EH (cell line): ENCODE measurements around the gene L3MBTL2.
"Not testable (repeated sequence)": the region's sequence is repeated elsewhere in the genome, so short reads cannot be mapped to it uniquely, and the experiment has no call there.

Experiments
- DNase-seq: peaks from one replicate; pipeline ENCODE4 v3.0.0-alpha.2; 2015; ENCODE audit warnings: low read depth

The L3MBTL2 gene

GRCh38 chr22:41204992-41205900, at the start of gene L3MBTL2:
Gene L3MBTL2 (plus strand): TSS chr22:41205312. CDS start chr22:41205363, 51 bp downstream.
- peak; percentile 96 for DNase-seq

- no peak for DNase-seq
Observed at GRCh38 chr22:41157083-41157482, 48.0 kb upstream of the L3MBTL2 start.

- DNase-seq, result no peak
Observed at GRCh38 chr22:41169157-41169556, 36.0 kb upstream of the L3MBTL2 start.

DNA sequence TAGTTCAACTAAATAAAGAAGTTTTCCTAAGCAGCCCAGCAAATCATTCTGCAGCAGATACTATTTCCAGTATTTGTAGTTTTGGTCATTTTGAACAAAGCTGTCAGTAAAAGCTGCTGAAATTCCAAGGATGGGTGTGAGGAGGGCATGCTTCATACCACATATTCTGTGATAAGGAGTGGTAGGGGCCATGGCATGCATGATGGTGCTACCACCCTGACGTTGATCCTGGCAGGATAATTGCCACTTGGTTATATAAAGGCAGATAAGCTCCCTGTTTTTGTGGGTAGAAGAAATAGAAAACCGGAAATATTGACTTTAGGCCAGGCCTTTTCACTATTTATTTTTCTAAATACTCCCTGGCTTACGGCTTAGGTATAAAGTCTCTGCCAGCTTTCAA, 33.1 kb upstream of the L3MBTL2 start:
- no peak for DNase-seq

DNA sequence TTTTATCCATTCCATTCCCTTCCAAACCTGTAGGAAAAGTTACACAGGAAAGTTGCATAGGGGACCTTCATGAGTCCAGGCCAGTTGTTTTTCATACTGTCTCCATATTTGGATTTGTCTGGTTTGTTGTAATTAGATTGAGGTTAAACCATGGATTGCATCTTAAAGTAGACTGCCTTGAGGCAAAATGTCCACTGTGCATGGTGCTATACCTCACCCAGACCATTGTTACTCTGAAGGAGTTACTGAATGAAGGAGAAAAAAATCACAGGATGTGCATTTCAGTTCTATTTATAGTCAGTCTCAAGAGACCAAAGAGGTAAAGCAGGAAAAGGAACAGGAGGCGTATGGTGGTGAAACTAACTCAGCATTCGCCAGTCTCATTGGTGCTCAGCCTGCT, 29.6 kb upstream of the L3MBTL2 start:
- DNase-seq, result peak; percentile 56

DNA sequence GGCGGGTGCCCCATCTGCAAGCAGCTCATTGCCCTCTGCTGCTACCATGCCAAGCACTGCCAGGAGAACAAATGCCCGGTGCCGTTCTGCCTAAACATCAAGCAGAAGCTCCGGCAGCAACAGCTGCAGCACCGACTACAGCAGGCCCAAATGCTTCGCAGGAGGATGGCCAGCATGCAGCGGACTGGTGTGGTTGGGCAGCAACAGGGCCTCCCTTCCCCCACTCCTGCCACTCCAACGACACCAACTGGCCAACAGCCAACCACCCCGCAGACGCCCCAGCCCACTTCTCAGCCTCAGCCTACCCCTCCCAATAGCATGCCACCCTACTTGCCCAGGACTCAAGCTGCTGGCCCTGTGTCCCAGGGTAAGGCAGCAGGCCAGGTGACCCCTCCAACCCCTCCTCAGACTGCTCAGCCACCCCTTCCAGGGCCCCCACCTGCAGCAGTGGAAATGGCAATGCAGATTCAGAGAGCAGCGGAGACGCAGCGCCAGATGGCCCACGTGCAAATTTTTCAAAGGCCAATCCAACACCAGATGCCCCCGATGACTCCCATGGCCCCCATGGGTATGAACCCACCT, 28.0 kb upstream of the L3MBTL2 start:
- no peak for DNase-seq

- DNase-seq, result no peak
Observed at GRCh38 chr22:41177622-41178424, 27.3 kb upstream of the L3MBTL2 start.

- no peak for DNase-seq
Observed at GRCh38 chr22:41178425-41178975, 26.6 kb upstream of the L3MBTL2 start.

GRCh38 chr22:41180362-41180761, 24.8 kb upstream of the L3MBTL2 start:
- not testable (repeated sequence) for DNase-seq

DNA sequence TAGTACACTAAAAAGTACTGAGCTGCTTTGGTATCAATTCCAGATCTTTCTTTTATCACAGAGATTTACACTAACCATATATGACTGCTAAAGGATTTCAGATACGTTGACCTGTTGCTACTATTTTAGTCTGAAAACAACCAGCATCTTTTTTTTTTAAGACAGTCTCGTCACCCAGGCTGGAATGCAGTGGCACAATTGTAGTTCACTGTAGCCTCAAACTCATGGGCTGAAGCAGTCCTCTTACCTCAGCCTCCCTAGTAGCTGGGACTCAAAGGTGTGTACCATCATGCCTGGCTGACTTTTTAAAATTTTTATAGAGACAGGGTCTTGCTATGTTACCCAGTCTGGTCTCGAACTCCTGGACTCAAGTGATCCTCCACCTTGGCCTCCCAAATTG, 24.2 kb upstream of the L3MBTL2 start:
- no peak for DNase-seq

DNA sequence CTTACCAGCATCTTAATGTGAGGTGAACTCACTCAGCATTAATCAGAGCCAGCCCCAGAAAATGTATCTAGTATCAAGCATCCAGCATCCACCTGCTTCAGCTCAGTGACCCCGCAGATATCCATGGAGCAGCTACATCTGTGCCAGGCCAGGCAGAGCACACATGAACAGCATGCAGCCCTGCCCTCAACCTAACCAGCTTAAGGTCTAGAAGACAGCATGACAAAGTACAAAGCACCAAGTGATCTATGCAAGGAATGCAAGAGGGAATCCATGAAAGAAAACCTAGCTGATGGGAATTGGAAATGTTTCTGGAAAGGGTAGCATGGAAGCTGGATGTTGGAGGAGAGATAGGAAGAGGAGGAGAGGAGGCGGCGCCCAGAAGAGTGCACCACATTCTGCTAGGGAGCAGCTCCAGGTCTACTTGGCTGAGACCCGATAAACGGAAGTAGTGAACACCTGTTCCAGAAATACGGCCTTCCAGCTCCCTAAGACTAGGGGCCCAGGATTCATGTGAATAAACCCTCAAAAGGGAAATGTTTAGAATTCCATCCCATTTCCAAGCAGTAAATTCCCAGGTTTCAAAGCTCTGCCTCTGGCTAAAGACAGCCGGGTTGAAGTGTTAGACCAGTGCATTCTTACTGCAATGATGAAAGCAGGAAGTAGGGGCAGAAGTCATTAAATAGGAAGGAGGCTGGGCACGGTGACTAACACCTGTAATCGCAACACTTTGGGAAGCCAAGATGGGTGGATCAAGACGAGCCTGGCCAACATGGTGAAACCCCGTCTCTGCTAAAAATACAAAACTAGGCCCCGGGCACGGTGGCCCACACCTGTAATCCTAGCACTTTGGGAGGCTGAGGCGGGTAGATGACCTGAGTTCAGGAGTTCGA, 23.5 kb upstream of the L3MBTL2 start:
- peak; percentile 91 for DNase-seq

GRCh38 chr22:41184679-41185078, 20.4 kb upstream of the L3MBTL2 start:
- DNase-seq, result no peak

- DNase-seq, result no peak
Observed at GRCh38 chr22:41191467-41191866, 13.6 kb upstream of the L3MBTL2 start.

GRCh38 chr22:41193829-41194228, 11.3 kb upstream of the L3MBTL2 start:
- no peak for DNase-seq

GRCh38 chr22:41197038-41197972, 7.8 kb upstream of the L3MBTL2 start:
- DNase-seq, result peak; percentile 75

- DNase-seq, result peak; percentile 48
Observed at GRCh38 chr22:41198027-41198580, 7.0 kb upstream of the L3MBTL2 start.

DNA sequence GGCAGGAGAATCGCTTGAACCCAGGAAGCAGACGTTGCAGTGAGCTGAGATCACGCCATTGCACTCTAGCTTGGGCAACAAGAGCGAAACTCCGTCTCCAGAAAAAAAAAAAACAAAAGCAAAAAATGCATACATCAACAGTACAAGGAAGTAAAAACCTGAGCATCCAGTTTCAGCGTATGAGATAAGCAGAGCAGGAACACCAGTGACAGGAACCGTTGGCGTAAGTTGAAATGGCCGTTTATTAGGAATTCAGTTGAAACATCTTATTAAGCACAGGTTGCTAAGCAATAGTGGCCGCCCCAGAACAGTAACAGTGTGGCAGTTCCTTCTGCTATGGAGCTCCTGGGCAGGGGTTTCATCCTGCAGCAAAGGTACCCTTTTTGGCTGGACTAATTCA, 4.0 kb upstream of the L3MBTL2 start:
- no peak for DNase-seq

GRCh38 chr22:41203118-41203517, 2.0 kb upstream of the L3MBTL2 start:
- DNase-seq, result no peak

- no peak for DNase-seq
Observed at GRCh38 chr22:41204066-41204465, 1.0 kb upstream of the L3MBTL2 start.

GRCh38 chr22:41206719-41207118, 1.6 kb downstream of the L3MBTL2 start:
- no peak for DNase-seq
